HL-60 (cell line): ENCODE results near the gene HABP2.

Experiments used
- CTCF ChIP-seq: IDR thresholded peaks from one replicate; pipeline ENCODE4 v1.5.1; 2011; ENCODE audit warnings: low read length, control low read depth, inconsistent platforms; ENCODE audit not compliant: insufficient read depth
- GABPA ChIP-seq: IDR thresholded peaks from 2 replicates; pipeline ENCODE4 v1.6.1; 2012; ENCODE audit warnings: low read depth
- POLR2AphosphoS5 ChIP-seq: IDR thresholded peaks from 2 replicates; pipeline ENCODE4 v1.6.1; 2012; ENCODE audit warnings: low read depth
- REST ChIP-seq: IDR thresholded peaks from 2 replicates; pipeline ENCODE4 v1.6.1; 2012; ENCODE audit warnings: low read depth; ENCODE audit not compliant: insufficient replicate concordance
- SPI1 ChIP-seq: IDR thresholded peaks from 2 replicates; pipeline ENCODE4 v1.6.1; 2012; ENCODE audit warnings: low read depth, mild to moderate bottlenecking, borderline replicate concordance

- TF ChIP-seq CTCF (no peak), GABPA (no peak), REST (no peak), POLR2AphosphoS5 (no peak), SPI1 (no peak)
Observed at GRCh38 chr10:113612154-113612553, 59.3 kb downstream of the HABP2 start.
